Breast epithelium (tissue), 4 donors: ENCODE results near the gene SYNPO2. TPM values are rescaled to one million over a fixed set of nuclear protein-coding genes. Genes with fewer than 3 reads are reported as not detected.

Source experiments
- DNase-seq, 2 donors: peaks; one replicate each; pipeline ENCODE4 v3.0.0-alpha.2; 2019; ENCODE audit warnings: low spot score in 2 of 2
- H3K27ac ChIP-seq, 2 donors: fragments of 200-600 bp; sonication (generic) in 1 of 2; one replicate each; pipeline ENCODE4 v1.5.1; 2016 to 2019; ENCODE audit warnings: mild to moderate bottlenecking in 1 of 2
- H3K27me3 ChIP-seq, 2 donors: fragments of 200-600 bp; sonication (generic) in 1 of 2; one replicate each; pipeline versions ENCODE4 v1.5.1 to v1.6.0; 2017 to 2019; ENCODE audit warnings: control low read depth in 1 of 2, mild to moderate bottlenecking in 1 of 2
- H3K36me3 ChIP-seq: fragments of 200-600 bp; one replicate; pipeline ENCODE4 v1.5.1; 2019
- H3K4me1 ChIP-seq, 2 donors: fragments of 200-600 bp; sonication (generic); one replicate each; pipeline ENCODE4 v1.5.1; 2016 to 2019; ENCODE audit warnings: control low read depth in 1 of 2
- H3K4me3 ChIP-seq, 3 donors: fragments of 200-600 bp; sonication (generic); 1 replicate in 2 of 3; 2 replicates in 1 of 3; pipeline ENCODE4 v1.5.1; 2016 to 2019; ENCODE audit warnings: mild to moderate bottlenecking in 3 of 3, moderate library complexity in 2 of 3
- H3K9me3 ChIP-seq, 2 donors: fragments of 200-600 bp; sonication (generic) in 1 of 2; one replicate each; pipeline ENCODE4 v1.5.1; 2016 to 2019; ENCODE audit warnings: control low read depth in 1 of 2
- CTCF ChIP-seq, 3 donors: fragments of 450-650 bp; IDR thresholded peaks; one replicate each; pipeline ENCODE4 v1.5.1; 2016 to 2017; ENCODE audit warnings: antibody characterized with exemption in 3 of 3, mild to moderate bottlenecking in 3 of 3, moderate library complexity in 3 of 3
- POLR2A ChIP-seq: fragments of 450-650 bp; IDR thresholded peaks from one replicate; pipeline ENCODE4 v1.6.1; 2016; ENCODE audit warnings: antibody characterized with exemption, mild to moderate bottlenecking, moderate library complexity
- POLR2AphosphoS5 ChIP-seq, 3 donors: sonication (generic); formaldehyde crosslinking; IDR thresholded peaks; one replicate each; pipeline ENCODE4 v1.6.1; 2017; ENCODE audit warnings: antibody characterized with exemption in 3 of 3
- intact Hi-C: fragments of 100-400 bp; cut with DNase I; formaldehyde crosslinking; loops from one replicate; pipeline ENCODE4 v1.15.1; 2023; ENCODE audit warnings: low total_unique reads
- total RNA-seq, 3 donors: library from RNA; depleted of rRNA; stranded (reverse); fragments of >200 nt; gene quantifications; one replicate each; pipeline ENCODE4 v1.1.0, GENCODE V29; 2016

Gene SYNPO2
- total RNA-seq, 3 donors from 2014 or later: 30.2 to 90.1 (median 52.7) TPM

GRCh38 chr4:118936406-118936805 lies 47.8 kb downstream of the SYNPO2 start:
- H3K4me3 ChIP-seq: no peak overlapping the region
- no peak for TF ChIP-seq POLR2AphosphoS5 (IDR thresholded peaks at IDR 0.05)
- TF ChIP-seq POLR2A: no peak
- TF ChIP-seq CTCF (IDR thresholded peaks at IDR 0.05): no peak
- H3K27ac ChIP-seq: no peak overlapping the region
- no peaks in the 10 kb centered on the region for H3K9me3 ChIP-seq
- intact Hi-C loops: no loop called here
- no peaks in the 10 kb centered on the region for H3K4me1 ChIP-seq
- DNase-seq: no peak
- no peaks in the 10 kb centered on the region for H3K27me3 ChIP-seq
- no peaks in the 10 kb centered on the region for H3K36me3 ChIP-seq

DNA sequence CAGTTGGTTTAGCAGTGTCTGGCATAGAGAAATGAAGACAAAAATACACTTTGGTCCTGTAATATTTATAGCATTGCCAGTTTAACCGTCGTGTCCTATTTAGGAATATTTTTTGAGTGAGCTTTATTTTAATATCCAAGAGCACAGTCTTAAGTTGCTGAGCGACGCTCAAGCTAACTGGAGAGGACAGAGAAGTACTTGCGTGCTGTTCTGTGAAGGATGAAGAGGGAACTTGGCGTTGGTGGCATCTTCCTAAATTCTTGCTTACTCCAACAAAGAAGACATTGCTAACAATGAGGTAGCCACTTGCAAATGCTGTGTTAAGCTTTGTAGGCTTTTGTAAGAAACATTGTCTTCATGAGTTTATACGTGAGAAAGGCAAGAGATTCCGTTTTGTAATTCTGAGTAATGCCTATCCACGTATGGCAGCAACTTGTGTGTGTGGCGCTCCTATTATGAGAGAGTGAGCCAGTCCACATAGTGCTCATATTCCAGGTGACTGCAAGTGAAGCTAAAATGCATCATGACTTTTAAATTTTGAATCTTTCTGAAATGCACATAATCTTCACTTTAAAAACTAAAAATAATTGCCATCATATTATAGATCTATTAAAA lies 50.6 kb downstream of the SYNPO2 start:
- intact Hi-C loops: no loop called here
- H3K4me3 ChIP-seq: no peak overlapping the region
- no peaks in the 10 kb centered on the region for H3K27me3 ChIP-seq
- DNase-seq: no peak
- TF ChIP-seq CTCF (IDR thresholded peaks at IDR 0.05): no peak
- TF ChIP-seq POLR2AphosphoS5 (IDR thresholded peaks at IDR 0.05): no peak
- no peak for TF ChIP-seq POLR2A
- no peaks in the 10 kb centered on the region for H3K9me3 ChIP-seq
- H3K36me3 ChIP-seq: no peaks in the 10 kb centered on the region
- H3K4me1 ChIP-seq: no peaks in the 10 kb centered on the region
- no peak overlapping the region for H3K27ac ChIP-seq

- no peak for TF ChIP-seq POLR2A
- TF ChIP-seq CTCF (IDR thresholded peaks at IDR 0.05): no peak
- TF ChIP-seq POLR2AphosphoS5 (IDR thresholded peaks at IDR 0.05): peak in 1 of 3 donors; percentile 21
- Histone ChIP-seq H3K4me3 (no peak overlapping the region), H3K27ac (peak overlapping the region; percentile 30 to 56), H3K27me3 (no peaks in the 10 kb centered on the region), H3K36me3 (no peaks in the 10 kb centered on the region), H3K4me1 (no peaks in the 10 kb centered on the region), H3K9me3 (no peaks in the 10 kb centered on the region)
- intact Hi-C loops: no loop called here
- DNase-seq: peak in 1 of 2 donors; percentile 54
These were observed 52.5 kb downstream of the SYNPO2 start for GRCh38 chr4:118941149-118941548.

- no peak for DNase-seq
- no peaks in the 10 kb centered on the region for H3K36me3 ChIP-seq
- no peak for TF ChIP-seq POLR2A
- no peak for TF ChIP-seq CTCF (IDR thresholded peaks at IDR 0.05)
- TF ChIP-seq POLR2AphosphoS5 (IDR thresholded peaks at IDR 0.05): no peak
- no peak overlapping the region for H3K4me3 ChIP-seq
- H3K9me3 ChIP-seq: no peaks in the 10 kb centered on the region
- H3K27me3 ChIP-seq: no peaks in the 10 kb centered on the region
- intact Hi-C loops: no loop called here
- peak overlapping the region; percentile 30 to 56 for H3K27ac ChIP-seq
- no peaks in the 10 kb centered on the region for H3K4me1 ChIP-seq
These were observed 53.1 kb downstream of the SYNPO2 start for GRCh38 chr4:118941799-118942198.

GRCh38 chr4:118942465-118942864 lies 53.8 kb downstream of the SYNPO2 start:
- no peak for DNase-seq
- Histone ChIP-seq H3K9me3 (no peaks in the 10 kb centered on the region), H3K27me3 (no peaks in the 10 kb centered on the region), H3K36me3 (no peaks in the 10 kb centered on the region), H3K27ac (no peak overlapping the region), H3K4me1 (no peaks in the 10 kb centered on the region), H3K4me3 (no peak overlapping the region)
- TF ChIP-seq CTCF (IDR thresholded peaks at IDR 0.05) (no peak), POLR2A (no peak), POLR2AphosphoS5 (IDR thresholded peaks at IDR 0.05) (no peak)
- intact Hi-C loops: no loop called here
